ENCODE data around the gene GPR18. TPM values are rescaled to one million over a fixed set of nuclear protein-coding genes. Genes with fewer than 3 reads are reported as not detected.

The GPR18 gene
- total RNA-seq, result not detected

DNA sequence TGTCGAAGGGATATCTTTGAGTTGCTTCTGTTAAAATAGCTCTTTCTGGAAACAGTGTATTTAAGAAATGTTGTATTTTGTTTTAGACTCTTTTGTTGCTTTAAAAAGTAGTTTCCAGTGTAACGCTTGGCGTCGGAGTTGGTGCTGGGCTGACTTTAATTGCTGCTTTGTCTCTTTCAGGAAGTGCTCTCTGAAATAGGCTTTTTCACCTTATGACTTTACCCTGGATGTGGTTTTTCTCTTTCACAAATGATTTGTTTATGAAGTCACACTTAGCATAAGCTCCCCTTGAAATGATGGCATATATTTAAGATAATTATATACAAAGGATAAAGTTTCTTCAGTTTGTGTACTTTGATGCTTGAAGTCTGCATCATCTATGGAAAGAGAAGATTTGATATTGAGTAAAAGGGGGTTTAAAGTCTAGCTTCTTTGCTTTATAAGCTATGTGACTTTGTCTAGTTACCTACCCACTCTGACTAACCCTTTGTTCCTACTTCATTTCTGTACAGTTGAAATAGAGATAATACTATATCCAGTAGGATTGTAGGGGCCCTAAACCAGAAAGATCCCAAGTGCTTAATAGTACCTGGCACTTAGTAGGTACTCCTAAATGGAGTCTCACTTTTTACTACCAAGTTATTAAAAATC is at the start of gene GPR18:
GPR18 (minus strand) TSS at position 170 of the 651 bp plus-strand sequence. CDS start 2,507 bp downstream, outside the sequence.
- no peak for DNase-seq

- DNase-seq, result no peak
Measured at GRCh38 chr13:99307648-99308339, 49.6 kb upstream of the GPR18 start.

- no peak for DNase-seq
Measured at GRCh38 chr13:99307247-99307646, 49.1 kb upstream of the GPR18 start, which contains the start of gene GPR183. GPR183 (minus strand) TSS chr13:99307399; CDS start chr13:99296145, 11,254 bp downstream.

DNA sequence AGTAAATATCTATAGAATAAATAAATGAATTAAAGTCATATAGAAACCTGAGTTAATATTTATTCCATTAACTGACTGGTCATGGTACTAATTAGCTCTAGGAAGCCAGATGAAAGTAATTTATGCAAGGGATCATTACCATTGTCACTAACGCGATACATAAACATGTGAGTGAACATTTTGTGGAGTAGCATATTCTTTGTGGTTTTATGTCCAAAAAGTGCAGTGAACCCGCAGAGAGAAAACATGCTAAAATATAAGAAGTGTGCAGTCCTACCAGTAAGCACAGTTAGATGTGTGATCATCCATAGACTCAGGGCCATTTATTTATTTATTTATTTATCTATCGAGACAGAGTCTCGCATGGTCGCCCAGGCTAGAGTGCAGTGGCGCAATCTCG is 47.4 kb upstream of the GPR18 start:
- no peak for DNase-seq

DNA sequence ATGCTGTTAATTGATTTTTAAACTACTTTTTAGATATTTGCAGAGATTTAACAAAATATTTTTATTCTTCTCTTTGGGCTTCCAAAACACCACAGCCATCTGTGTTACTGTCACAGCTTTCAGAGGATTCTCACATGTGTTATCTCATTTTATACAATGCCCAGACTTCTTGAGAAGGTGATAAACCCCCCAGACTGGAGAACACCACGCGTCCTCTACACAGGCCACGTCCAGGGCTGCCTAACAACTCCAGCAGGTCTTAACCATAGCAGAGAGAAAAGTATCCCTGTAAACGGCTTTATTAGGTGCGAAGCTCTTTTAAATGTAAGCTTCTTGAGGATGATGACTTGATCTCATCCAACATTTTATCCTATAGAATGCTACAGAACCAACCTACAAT is 47.0 kb upstream of the GPR18 start:
- no peak for DNase-seq

GRCh38 chr13:99304541-99304940 is 46.4 kb upstream of the GPR18 start:
- DNase-seq, result no peak

GRCh38 chr13:99303863-99304521 is 45.8 kb upstream of the GPR18 start:
- DNase-seq, result no peak

- DNase-seq, result no peak
Measured at GRCh38 chr13:99302637-99303505, 44.7 kb upstream of the GPR18 start.

- DNase-seq, result no peak
Measured at GRCh38 chr13:99301913-99302636, 43.9 kb upstream of the GPR18 start.

DNA sequence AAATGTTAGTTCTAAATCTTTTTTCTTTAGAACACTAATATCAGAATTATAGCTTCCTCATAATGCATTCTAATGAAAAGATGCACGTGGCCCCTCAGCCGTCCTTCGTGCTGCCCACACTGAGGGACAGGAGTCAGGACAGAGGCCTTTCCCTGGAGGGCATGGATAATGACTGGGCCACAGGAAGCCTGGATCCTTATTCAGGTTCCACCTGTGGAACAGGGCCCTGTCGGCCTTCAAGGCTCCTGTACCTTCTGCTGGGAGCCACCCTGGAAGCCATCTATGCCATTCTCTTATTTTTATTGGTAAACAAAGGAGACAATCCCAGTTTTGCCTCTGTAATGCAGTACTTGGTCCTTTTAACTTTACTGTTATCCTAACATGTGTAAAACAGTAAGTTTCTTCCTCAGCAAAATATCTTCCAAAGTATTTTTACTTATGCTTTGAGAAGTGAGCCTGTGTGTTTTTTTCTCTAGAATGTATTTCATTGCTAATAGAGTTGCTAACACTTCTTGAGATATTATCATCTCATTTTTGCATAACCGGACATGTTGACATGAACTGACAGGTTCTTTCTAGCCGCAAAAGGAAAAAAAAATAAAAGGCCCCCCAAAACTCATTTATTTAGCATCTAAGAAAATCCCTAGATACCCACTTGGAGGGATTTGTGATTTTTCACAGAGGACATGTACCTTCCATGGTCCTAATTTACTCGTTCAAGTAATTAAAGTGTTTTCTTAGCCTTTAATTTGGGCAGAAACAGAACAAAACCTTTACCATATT is 43.1 kb upstream of the GPR18 start:
- no peak for DNase-seq

DNA sequence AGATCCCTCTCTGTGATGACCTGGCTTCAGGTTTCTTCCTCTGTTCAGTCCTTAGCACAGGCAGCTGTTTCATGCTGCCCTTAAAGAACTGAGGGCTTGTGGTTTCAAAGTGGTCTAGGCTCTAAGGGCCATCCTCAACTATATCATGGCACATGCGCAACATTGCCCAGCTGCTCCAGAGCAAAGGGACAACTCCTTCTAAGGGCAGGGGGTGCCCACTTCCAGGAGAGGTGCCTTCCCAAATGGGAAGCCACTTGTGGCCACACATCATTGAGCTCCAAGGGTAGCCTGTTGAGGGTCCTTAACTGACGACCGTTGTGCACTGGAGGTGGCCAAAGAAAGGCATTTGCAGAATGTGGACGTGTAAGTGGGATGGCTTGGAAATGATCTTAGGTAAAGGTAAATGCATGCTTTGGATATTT is 41.8 kb upstream of the GPR18 start:
- DNase-seq, result no peak

GRCh38 chr13:99299256-99299919 is 41.2 kb upstream of the GPR18 start:
- no peak for DNase-seq

DNA sequence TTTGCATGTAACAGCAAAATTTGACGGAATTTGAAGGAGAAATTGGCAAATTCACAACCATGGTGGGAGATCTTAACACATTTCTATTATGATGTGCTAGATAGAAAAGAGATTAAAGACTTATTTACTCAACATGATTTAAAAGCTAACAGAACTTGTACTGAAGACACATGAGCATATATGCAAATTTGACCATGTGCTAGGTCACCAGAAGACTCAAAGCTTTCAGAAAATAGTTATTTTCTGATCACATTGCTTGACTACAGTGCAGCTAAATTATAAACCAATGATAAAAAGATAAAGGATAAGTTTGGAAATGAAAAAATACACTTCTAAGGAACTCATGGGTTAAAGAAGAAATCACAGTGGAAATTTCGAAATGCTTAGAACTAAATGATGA is 39.9 kb upstream of the GPR18 start:
- DNase-seq, result no peak

DNA sequence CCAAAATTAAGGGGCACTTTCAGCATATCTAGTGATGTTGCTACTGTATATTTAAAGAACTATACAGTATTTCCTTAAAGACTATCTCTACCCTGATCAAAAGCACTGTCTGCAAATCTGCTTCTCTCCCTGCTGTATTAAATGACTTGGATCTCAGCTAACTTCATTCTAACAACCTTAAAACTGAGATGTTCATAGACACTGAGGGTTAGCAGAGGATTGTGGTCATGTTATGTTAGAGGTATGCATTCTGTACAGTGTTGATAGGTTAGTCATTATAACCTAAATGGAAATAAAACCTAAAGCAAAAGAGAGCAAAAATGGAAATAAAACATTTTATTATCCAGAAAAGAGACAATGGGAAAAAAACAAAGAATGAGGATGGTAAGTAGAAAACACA is 39.2 kb upstream of the GPR18 start:
- no peak for DNase-seq

- no peak for DNase-seq
Measured at GRCh38 chr13:99296398-99296797, 38.2 kb upstream of the GPR18 start.

DNA sequence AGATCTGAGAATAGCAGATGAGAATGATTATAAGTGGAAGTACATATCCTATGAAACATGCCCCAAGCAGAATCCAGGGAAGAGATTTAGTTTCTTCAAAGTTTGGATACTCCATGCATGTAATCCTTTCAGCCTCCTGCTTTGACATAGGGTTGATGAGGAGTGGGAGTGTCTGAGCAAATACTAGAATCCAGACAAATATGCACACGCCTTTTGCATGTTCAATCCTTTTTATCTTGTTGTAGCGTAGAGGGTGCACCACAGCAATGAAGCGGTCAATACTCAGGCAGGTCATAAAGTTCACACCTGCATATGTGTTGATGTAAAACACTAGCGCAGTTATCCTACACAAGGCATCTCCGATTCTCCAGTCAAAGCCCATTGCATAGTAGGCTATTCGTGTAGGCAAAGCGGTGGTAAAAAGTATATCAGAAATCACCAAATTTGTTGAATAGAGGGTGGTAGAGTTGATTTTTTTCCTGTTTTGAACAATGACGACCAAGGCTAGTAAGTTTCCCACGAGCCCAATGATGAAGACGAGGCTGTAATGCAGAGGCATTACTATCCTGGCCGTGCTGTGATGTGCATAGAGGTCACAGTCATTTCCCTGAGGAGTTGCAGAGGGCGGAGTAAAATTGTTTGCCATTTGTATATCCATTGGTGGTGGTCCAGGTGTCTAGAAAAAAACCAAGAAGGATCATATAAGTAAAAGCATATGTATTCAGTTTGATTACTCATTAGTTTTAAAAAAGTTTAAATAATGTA is 37.5 kb upstream of the GPR18 start:
- no peak for DNase-seq

GRCh38 chr13:99294958-99295357 is 36.8 kb upstream of the GPR18 start:
- DNase-seq, result no peak

- no peak for DNase-seq
Measured at GRCh38 chr13:99294198-99294597, 36.0 kb upstream of the GPR18 start.

- no peak for DNase-seq
Measured at GRCh38 chr13:99293178-99293577, 35.0 kb upstream of the GPR18 start.

GRCh38 chr13:99290894-99291293 is 32.7 kb upstream of the GPR18 start:
- no peak for DNase-seq

Measured in tongue (tissue), 2 donors.